A673 (cell line): ENCODE data around the gene CARMIL1. TPM values are rescaled to one million over a fixed set of nuclear protein-coding genes. Genes with fewer than 3 reads are reported as not detected.

Experiments used
- BruUV-seq: library from RNA; stranded (reverse); fragments of 400-500 nt; replicated peaks from 2 replicates; lab custom pipeline; 2021; lab: Mats Ljungman, UMichigan
- CTCF ChIA-PET: fragments of 300-600 bp; sonication (Branson Sonifier 250); formaldehyde crosslinking; loops from one replicate; lab custom pipeline; 2022; ENCODE audit warnings: antibody characterized with exemption; lab: Charles Lee
- POLR2A ChIA-PET: fragments of 300-600 bp; sonication (Branson Sonifier 250); formaldehyde crosslinking; loops from one replicate; lab custom pipeline; 2022; ENCODE audit warnings: antibody characterized with exemption; ENCODE audit not compliant: low non-redundant PET; lab: Charles Lee
- DNase-seq: peaks from one replicate; pipeline ENCODE4 v3.0.0-alpha.2; 2015; ENCODE audit warnings: low spot score
- H3K27ac ChIP-seq: fragments of 200-600 bp; sonication (generic); 2 replicates; pipeline ENCODE4 v1.5.1; 2016; ENCODE audit warnings: mixed run types, low read depth, mild to moderate bottlenecking, mixed read lengths, antibody characterized with exemption, low read length; ENCODE audit not compliant: poor library complexity, severe bottlenecking
- H3K27me3 ChIP-seq: fragments of 200-600 bp; sonication (generic); replicated peaks from 2 replicates; pipeline ENCODE4 v1.6.1; 2017; ENCODE audit warnings: mixed run types, low read depth, mild to moderate bottlenecking, mixed read lengths, antibody characterized with exemption, low read length; ENCODE audit not compliant: insufficient read depth, poor library complexity
- H3K36me3 ChIP-seq: fragments of 200-600 bp; sonication (generic); 2 replicates; pipeline ENCODE4 v1.6.1; 2016; ENCODE audit warnings: mixed run types, mild to moderate bottlenecking, mixed read lengths, antibody characterized with exemption, low read length; ENCODE audit not compliant: insufficient read depth, poor library complexity, severe bottlenecking
- H3K4me1 ChIP-seq: fragments of 200-600 bp; sonication (generic); 2 replicates; pipeline ENCODE4 v1.6.1; 2017; ENCODE audit warnings: mixed run types, mild to moderate bottlenecking, mixed read lengths, antibody characterized with exemption, low read length; ENCODE audit not compliant: insufficient read depth, poor library complexity, severe bottlenecking
- H3K4me3 ChIP-seq: fragments of 200-600 bp; sonication (generic); 2 replicates; pipeline ENCODE4 v1.5.1; 2016; ENCODE audit warnings: low read depth, mixed run types, mild to moderate bottlenecking, mixed read lengths, low read length; ENCODE audit not compliant: poor library complexity, severe bottlenecking
- H3K9me3 ChIP-seq: fragments of 200-600 bp; sonication (generic); 2 replicates; pipeline ENCODE4 v1.6.1; 2016; ENCODE audit warnings: mixed run types, low read depth, mild to moderate bottlenecking, mixed read lengths, antibody characterized with exemption, low read length; ENCODE audit not compliant: poor library complexity, severe bottlenecking
- EZH2 ChIP-seq: fragments of 200-600 bp; sonication (generic); IDR thresholded peaks from 2 replicates; pipeline ENCODE4 v1.6.1; 2017; ENCODE audit warnings: borderline replicate concordance, low read depth, mild to moderate bottlenecking, mixed read lengths, antibody characterized with exemption, low read length; ENCODE audit not compliant: poor library complexity, severe bottlenecking
- intact Hi-C: fragments of 100-400 bp; cut with micrococcal nuclease; formaldehyde crosslinking; loops from one replicate; pipeline ENCODE4 v1.10.0; 2022; ENCODE audit not compliant: unreplicated experiment
- total RNA-seq: library from RNA; stranded (reverse); gene quantifications from 2 replicates; pipeline ENCODE4 v1.2.3, GENCODE V29; 2021
- TF ChIP-seq, protein P1 (sequence below): fragments of 300-800, 200-600 bp; sonication (generic); conservative IDR thresholded peaks from 2 replicates; pipeline ENCODE4 v1.5.1; 2017; ENCODE audit warnings: low read depth, mild to moderate bottlenecking, antibody characterized with exemption, low read length, moderate library complexity, mixed read lengths

Gene CARMIL1
- total RNA-seq, 1 experiment from 2014 or later = 7.2 TPM

DNA sequence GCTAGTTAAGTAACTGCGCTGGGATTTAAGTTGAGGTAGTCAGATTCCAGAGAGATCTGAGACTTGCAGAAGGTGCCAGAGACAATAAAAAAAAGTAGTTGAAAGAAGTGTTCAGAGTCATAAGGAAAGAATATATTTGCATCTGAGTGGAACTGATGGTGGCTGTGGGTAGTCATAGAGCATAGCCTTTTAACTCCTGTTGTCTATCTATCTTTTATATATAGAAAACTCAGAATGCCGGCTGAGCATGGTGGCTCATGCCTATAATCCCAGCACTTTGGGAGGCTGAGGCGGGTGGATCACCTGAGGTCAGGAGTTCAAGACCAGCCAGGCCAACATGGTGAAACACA lies 62.0 kb downstream of the CARMIL1 start:
- H3K9me3 ChIP-seq = no peaks in the 10 kb centered on the region
- no TSS peak for BruUV-seq
- intact Hi-C loops = no loop called here
- TF ChIP-seq EZH2 = no peak
- TF ChIP-seq, protein P1, sequence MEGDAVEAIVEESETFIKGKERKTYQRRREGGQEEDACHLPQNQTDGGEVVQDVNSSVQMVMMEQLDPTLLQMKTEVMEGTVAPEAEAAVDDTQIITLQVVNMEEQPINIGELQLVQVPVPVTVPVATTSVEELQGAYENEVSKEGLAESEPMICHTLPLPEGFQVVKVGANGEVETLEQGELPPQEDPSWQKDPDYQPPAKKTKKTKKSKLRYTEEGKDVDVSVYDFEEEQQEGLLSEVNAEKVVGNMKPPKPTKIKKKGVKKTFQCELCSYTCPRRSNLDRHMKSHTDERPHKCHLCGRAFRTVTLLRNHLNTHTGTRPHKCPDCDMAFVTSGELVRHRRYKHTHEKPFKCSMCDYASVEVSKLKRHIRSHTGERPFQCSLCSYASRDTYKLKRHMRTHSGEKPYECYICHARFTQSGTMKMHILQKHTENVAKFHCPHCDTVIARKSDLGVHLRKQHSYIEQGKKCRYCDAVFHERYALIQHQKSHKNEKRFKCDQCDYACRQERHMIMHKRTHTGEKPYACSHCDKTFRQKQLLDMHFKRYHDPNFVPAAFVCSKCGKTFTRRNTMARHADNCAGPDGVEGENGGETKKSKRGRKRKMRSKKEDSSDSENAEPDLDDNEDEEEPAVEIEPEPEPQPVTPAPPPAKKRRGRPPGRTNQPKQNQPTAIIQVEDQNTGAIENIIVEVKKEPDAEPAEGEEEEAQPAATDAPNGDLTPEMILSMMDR = no peak
- CTCF ChIA-PET = no interaction called here
- peaks cover 42% of the 10 kb centered on the region for H3K4me1 ChIP-seq
- DNase-seq = no peak
- no peak overlapping the region for H3K4me3 ChIP-seq
- H3K27me3 ChIP-seq = no peaks in the 10 kb centered on the region
- H3K27ac ChIP-seq = no peak overlapping the region
- H3K36me3 ChIP-seq = no peaks in the 10 kb centered on the region
- POLR2A ChIA-PET = no interaction called here

DNA sequence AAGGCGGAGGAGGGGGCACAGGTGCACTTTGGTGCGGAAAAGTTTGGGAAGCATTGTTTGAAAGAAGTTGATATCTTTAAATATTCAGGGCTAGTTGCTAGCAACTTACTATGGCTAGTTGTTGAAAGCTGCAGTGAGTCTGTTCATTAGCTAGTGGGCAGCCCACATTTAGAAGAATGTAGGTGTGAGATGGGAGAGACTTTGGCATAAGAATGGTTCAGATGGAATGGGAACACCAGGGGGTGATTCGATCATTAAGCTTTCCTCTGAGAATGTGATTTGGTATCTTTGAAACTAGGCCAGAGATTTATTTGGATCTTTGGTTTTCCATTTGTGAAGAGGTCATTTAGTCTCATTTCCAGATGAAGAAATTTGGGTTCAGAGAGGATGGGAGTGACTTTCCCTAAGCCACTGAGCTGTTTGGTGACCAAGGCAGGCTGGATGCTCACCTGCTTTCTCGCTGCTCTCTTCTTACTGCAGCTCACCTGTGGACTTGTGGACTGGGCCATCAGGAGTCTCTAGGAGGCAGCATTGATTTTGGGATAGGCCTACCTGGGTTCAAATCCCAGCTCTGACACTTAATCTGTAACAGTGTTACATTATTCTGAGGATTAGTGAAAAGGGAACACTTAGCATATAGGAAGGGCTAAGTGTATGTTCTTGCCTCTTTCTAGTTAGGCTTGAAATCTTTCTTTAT lies 62.9 kb downstream of the CARMIL1 start:
- TF ChIP-seq, protein P1 = no peak
- no peak for TF ChIP-seq EZH2
- DNase-seq = no peak
- BruUV-seq = no TSS peak
- Histone ChIP-seq H3K4me1 (peaks cover 37% of the 10 kb centered on the region), H3K27me3 (no peaks in the 10 kb centered on the region), H3K9me3 (no peaks in the 10 kb centered on the region), H3K36me3 (no peaks in the 10 kb centered on the region), H3K4me3 (no peak overlapping the region), H3K27ac (peak overlapping the region; percentile 64)
- ChIA-PET CTCF (no interaction called here), POLR2A (no interaction called here)
- intact Hi-C loops = no loop called here

DNA sequence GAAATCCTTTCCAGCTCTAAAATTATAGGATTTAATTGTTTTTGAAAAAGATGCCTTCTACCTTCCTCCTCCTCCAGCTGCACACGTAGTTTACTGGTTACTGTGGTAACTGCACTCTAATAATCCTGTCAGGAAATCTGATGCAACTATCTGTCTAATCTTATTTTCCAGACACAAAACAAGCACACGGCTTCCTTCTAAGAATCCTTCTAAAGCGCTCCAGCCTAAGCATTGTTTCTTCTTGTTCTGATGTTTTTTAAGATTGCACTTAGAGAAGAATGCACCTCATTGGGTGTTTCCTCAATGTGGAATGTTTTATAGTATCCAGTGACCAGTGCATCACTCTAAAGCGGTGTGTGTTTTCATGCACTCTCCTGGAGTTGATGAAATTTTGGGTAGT lies 63.6 kb downstream of the CARMIL1 start:
- intact Hi-C loops = no loop called here
- ChIA-PET CTCF (no interaction called here), POLR2A (no interaction called here)
- Histone ChIP-seq H3K4me1 (peaks cover 33% of the 10 kb centered on the region), H3K9me3 (no peaks in the 10 kb centered on the region), H3K27ac (peak overlapping the region; percentile 64), H3K4me3 (no peak overlapping the region), H3K27me3 (no peaks in the 10 kb centered on the region), H3K36me3 (no peaks in the 10 kb centered on the region)
- peak; percentile 87 for DNase-seq
- no TSS peak for BruUV-seq
- TF ChIP-seq EZH2 = no peak
- TF ChIP-seq, protein P1 = no peak
